ENCODE data around the gene ITGBL1.

Gene ITGBL1

GRCh38 chr13:101453784-101454201, 1.3 kb downstream of the ITGBL1 start:
- no peak for DNase-seq (ENCODE audit: low spot score)

GRCh38 chr13:101454767-101455166, 2.3 kb downstream of the ITGBL1 start:
- no peak for DNase-seq (ENCODE audit: low spot score)

DNA sequence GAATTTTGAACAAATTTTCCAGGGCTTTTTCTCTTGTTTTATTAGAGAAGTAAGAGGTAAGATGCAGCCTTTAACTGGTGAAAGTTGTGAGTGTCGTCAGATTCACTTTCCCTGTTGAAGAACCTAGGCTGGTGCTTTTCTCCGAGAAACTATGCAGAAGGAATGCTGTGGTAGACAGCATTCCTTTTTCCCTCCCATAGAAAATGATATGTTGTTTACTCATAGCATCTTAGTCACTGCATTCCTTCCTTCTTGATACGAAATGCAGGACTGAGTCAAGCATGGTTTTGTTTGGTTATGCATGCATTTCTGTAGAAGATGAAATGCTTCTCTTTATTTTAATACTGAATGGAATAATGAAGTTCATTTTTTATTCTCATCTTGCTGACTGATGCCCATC, 3.4 kb downstream of the ITGBL1 start:
- no peak for DNase-seq (ENCODE audit: low spot score)

DNA sequence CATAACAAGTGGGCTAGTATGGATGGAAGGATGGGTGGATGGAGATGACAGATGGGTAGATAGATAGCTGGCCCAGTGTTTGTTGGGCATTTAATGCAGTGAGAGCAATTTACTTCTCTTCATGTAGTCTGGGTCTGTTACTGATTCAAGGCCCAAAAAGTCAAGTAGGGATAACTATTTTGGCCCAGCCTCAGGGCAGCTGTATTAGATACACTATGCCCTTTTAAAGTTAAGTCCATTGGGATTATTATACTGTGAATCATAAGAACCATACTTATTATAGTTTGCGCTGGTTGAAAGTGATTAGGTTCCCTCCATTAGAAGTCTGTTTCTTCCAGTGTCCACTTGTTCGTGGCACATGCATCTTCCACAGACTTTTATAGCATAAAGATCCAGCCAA, 4.7 kb downstream of the ITGBL1 start:
- no peak for DNase-seq (ENCODE audit: low spot score)

- DNase-seq (ENCODE audit: low spot score): peak; percentile 14
Observed at GRCh38 chr13:101465877-101466276, 13.4 kb downstream of the ITGBL1 start.

DNA sequence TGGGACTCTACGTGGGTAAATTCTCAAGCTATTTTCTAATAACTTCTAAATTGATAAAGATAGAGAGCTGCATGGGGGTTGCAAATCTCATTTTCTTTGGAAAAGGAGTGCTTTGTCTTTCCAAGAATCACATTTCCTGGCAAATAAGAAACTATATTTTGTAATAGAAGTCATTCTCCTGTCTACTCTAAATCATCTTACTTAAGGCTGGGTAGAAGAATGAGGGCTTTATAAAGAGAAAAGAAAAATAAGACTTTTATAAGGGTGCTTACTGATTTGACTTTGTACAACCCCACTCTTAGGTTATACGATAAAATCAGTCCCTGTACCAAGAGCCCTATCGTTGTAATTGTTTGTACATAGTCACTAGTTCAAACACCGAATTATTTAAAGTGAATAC, 14.9 kb downstream of the ITGBL1 start:
- no peak for DNase-seq (ENCODE audit: low spot score)

DNA sequence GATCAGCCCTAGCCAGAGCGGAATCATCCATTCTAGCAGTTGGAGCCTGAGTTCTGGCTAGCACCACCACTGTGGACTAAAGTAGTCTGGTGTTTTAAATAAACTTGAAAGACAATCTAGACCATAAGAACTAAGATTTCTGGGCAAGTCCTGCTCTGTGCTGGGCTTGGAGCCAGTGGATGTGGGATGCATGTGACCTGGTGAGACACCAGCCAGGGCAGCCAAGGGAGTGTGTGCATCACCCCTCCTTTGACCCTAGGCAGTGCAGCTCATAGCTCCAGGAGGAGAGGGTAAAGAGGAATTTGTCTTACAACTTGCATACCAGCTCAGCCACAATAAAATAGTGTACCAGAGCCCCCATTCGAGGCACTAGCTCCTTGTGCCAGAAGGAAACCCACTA, 21.0 kb downstream of the ITGBL1 start:
- DNase-seq (ENCODE audit: low spot score): no peak

- no peak for DNase-seq (ENCODE audit: low spot score)
Observed at GRCh38 chr13:101474419-101474957, 22.0 kb downstream of the ITGBL1 start.

GRCh38 chr13:101475536-101475935, 23.1 kb downstream of the ITGBL1 start:
- DNase-seq (ENCODE audit: low spot score): no peak

DNA sequence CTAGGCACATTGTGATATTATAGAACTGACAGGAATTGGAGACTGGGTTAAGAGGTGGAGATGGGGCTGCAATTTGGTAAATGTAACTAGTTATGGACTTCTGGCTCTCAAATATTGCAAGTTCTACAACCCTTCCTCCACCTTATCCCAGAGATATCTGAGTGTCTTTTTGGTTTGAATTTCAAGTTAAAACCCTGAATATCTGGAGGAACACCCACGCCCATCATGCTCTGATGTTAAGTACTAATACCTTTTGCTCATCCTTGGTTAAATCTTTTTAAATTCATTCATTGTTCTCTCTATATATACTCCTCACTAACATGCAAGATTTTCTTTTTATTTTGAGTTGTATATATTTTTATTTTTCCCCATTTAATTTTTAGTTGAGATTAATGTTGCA, 28.9 kb downstream of the ITGBL1 start:
- no peak for DNase-seq (ENCODE audit: low spot score)

DNA sequence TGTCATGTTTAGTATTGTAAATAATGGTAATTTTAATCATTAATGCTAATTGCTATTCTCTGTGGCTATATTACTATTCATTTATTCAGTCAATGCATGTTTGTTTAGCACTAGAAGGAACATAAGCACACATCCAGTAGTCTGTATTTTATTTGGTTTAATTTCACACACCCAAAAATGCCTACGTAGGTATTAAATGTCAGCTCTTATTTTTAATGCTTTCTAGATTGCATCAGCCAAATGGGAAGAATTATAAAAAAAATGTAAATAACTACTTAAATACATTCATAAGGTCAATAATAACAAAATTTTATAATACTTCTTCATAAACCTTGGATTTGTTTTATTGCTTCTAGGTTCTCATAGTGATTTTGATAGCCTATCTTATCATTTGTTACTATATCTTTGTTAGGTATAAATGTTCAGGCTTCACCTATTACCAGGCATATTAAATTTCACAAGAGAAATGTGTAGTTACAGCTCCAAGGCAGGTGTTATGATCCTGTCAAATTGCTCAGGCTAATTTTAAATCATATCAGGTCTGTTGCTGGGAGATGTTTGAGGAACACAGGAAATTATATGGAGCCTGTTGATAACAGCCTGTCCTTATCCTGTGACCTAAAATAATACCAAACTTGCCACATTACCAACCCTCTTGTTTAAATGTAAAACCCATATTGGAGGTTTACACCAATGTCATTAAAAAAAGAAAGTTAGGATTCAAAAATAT, 34.4 kb downstream of the ITGBL1 start:
- DNase-seq (ENCODE audit: low spot score): no peak

DNA sequence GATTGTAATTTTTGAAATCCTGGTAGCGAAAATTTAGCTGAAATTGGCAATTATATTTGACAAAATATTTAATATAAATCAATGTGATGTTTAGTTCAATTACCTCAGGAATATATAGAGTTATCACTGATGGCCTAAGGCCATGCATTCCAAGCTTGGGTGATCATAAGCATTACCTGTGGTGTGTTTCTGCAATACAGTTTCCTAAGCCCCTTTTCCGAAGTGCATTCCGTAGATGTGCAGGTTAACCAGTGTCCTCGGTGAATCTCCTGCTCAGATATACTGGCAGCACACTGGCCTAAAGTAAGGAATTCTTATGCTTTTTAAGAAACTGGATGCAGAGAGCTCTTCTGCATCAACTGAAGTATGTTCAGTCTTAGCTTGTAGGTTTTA, 35.0 kb downstream of the ITGBL1 start:
- DNase-seq (ENCODE audit: low spot score): no peak

GRCh38 chr13:101488734-101489133, 36.3 kb downstream of the ITGBL1 start:
- DNase-seq (ENCODE audit: low spot score): no peak

- no peak for DNase-seq (ENCODE audit: low spot score)
Observed at GRCh38 chr13:101489643-101490405, 37.3 kb downstream of the ITGBL1 start.

DNA sequence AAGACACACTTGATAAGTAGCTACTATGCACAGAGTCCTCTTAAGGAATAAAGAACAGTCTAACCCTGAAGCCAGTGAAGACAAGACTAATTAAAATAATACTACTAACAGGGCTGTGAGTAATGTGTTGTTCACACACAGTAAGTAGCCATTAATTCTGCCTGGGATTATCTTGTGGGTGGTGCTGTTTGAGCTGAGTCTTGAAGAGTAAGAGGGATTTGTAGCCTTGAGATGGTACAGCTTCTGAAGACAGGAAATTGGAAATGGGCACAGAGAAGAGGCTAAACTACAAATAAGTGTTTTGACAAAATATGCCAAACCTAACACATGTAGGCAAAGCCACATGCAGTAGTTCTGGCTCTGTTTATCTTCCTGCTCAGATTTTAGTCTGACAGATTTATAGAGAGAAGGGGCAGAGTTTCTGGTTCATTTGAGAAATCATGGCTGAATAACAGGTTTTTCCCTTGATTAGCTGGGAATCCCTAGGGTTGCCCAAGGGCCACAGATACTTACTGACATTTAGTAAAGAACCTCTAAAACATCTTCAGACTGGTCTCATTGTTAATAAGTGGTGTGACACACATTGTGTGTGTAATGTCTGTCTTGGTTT, 38.0 kb downstream of the ITGBL1 start:
- DNase-seq (ENCODE audit: low spot score): no peak

GRCh38 chr13:101492251-101492910, 39.9 kb downstream of the ITGBL1 start:
- DNase-seq (ENCODE audit: low spot score): no peak

DNA sequence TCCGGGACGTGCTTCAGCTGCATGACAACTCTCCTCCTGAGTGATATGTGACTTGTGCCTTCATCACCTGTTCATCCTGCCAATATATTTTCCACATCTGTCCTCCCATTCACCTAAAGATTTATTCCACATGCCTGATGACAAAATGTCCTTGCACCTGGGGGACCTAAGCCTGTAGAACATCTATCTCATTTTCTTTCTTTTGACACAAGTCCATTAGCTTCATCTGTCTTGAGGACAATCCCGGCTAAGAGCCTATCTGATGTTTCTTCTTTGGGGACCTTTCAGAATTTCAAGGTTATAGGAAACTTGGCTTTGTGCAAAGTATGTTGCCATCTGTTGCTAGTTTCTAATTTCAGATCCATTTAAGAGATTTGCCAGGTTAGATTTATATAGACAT, 41.1 kb downstream of the ITGBL1 start:
- no peak for DNase-seq (ENCODE audit: low spot score)

GRCh38 chr13:101499406-101499805, 46.9 kb downstream of the ITGBL1 start:
- DNase-seq (ENCODE audit: low spot score): no peak

- DNase-seq (ENCODE audit: low spot score): no peak
Observed at GRCh38 chr13:101502618-101503017, 50.1 kb downstream of the ITGBL1 start.

GRCh38 chr13:101511161-101511560, 58.7 kb downstream of the ITGBL1 start:
- DNase-seq (ENCODE audit: low spot score): no peak

- DNase-seq (ENCODE audit: low spot score): no peak
Observed at GRCh38 chr13:101511766-101512165, 59.3 kb downstream of the ITGBL1 start.

DNA sequence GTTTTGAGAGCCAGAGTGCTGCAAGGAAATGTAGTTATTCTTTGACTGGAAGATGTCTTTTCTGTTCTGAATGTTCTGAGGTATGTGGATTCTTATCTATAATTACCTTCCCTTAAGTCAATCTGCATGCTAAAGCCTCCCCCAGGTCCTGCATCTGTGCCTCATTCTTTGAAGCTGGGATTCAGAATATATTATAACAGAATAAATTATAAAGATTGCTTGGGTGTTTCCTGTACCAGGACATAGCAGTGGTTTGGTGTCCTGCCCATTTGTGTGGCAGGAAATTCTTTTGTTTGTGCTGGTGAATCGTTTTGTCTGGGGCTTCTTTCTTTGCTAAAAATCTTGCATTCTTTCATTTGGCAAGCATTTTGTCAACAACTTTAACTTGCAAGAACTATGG, 60.2 kb downstream of the ITGBL1 start:
- DNase-seq (ENCODE audit: low spot score): no peak

Measured in activated CD4-positive, alpha-beta T cell treated with anti-CD3 and anti-CD28 coated beads, Interleukin-2, Interleukin-4, amounts not matched to agents 100 ng/mL and 50 ng/mL, durations not matched to agents 16 hours and 8 hours (primary cell).